GM12878 (cell line): ENCODE measurements around the gene GH2.

Experiments
- EZH2 ChIP-seq: IDR thresholded peaks from 2 replicates; pipeline ENCODE4 v1.6.1; 2012; ENCODE audit warnings: low read depth, mild to moderate bottlenecking, control low read depth, inconsistent platforms, low read length, borderline replicate concordance; ENCODE audit not compliant: control insufficient read depth
- TAF1 ChIP-seq: IDR thresholded peaks from 2 replicates; pipeline ENCODE4 v1.6.1; 2011; ENCODE audit warnings: mild to moderate bottlenecking, low read depth, low read length, borderline replicate concordance

DNA sequence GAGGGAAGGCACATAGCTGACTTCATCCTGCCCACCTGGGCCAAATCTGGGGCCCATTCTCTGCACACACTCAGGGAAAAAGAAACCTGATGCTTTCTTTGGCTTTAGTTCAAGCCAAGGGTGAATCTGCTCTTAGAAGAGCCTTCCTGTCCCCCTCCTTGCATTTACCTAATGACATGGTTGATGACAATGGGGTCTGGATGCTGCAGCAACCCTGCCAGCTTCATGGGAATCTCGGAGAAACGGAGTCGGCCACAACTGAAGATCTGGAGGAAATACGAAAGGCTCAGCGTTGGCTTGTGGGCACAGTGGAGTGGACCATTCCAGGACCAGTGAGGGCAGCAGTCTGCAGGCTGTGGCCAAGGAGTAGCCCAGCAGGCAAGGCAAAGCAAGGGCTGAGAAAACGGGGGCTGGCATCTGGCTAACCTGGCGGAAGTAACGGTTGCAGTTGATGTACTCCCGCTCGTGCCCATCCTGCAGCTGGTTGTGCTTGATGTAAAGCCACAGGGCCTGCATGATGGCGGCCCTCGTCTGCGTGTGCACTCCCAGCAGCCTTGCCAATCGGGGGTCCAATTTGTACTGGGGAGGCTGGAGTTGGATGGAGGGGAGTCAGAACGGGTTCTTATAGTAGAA, 47.9 kb downstream of the GH2 start:
- TF ChIP-seq TAF1 (no peak), EZH2 (no peak)
